WERI-Rb-1 (cell line): Measurements from ENCODE around the gene BRD3OS.

Experiments used
- DNase-seq: peaks from one replicate; pipeline ENCODE4 v3.0.0-alpha.2; 2020
- H3K27ac ChIP-seq: fragments of 250-450 bp; sonication (Bioruptor Pico); 2 replicates; pipeline ENCODE4 v1.5.1; 2020; ENCODE audit warnings: mild to moderate bottlenecking, moderate library complexity
- H3K27me3 ChIP-seq: fragments of 250-450 bp; sonication (Bioruptor Pico); 2 replicates; pipeline ENCODE4 v1.5.1; 2021; ENCODE audit warnings: mild to moderate bottlenecking, low read depth, moderate library complexity; ENCODE audit not compliant: insufficient read depth, severe bottlenecking
- H3K36me3 ChIP-seq: fragments of 250-450 bp; sonication (Bioruptor Pico); 2 replicates; pipeline ENCODE4 v1.5.1; 2020; ENCODE audit warnings: mild to moderate bottlenecking, moderate library complexity
- H3K4me3 ChIP-seq: 2 replicates; pipeline ENCODE4 v1.5.1; 2011; ENCODE audit warnings: low read depth, mild to moderate bottlenecking, control low read depth, low read length
- H3K9me3 ChIP-seq: fragments of 250-450 bp; sonication (Bioruptor Pico); 2 replicates; pipeline ENCODE4 v1.5.1; 2021; ENCODE audit warnings: mild to moderate bottlenecking, moderate library complexity; ENCODE audit not compliant: severe bottlenecking
- TF ChIP-seq, protein P1 (sequence below): IDR thresholded peaks from 2 replicates; pipeline ENCODE4 v1.5.1; 2011; ENCODE audit warnings: low read depth, mild to moderate bottlenecking, control low read depth, inconsistent platforms, low read length

BRD3OS gene

GRCh38 chr9:134063571-134064450, 38.5 kb downstream of the BRD3OS start:
- no peaks in the 10 kb centered on the region for H3K27me3 ChIP-seq
- H3K9me3 ChIP-seq, result no peaks in the 10 kb centered on the region
- TF ChIP-seq, protein P1, sequence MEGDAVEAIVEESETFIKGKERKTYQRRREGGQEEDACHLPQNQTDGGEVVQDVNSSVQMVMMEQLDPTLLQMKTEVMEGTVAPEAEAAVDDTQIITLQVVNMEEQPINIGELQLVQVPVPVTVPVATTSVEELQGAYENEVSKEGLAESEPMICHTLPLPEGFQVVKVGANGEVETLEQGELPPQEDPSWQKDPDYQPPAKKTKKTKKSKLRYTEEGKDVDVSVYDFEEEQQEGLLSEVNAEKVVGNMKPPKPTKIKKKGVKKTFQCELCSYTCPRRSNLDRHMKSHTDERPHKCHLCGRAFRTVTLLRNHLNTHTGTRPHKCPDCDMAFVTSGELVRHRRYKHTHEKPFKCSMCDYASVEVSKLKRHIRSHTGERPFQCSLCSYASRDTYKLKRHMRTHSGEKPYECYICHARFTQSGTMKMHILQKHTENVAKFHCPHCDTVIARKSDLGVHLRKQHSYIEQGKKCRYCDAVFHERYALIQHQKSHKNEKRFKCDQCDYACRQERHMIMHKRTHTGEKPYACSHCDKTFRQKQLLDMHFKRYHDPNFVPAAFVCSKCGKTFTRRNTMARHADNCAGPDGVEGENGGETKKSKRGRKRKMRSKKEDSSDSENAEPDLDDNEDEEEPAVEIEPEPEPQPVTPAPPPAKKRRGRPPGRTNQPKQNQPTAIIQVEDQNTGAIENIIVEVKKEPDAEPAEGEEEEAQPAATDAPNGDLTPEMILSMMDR, result no peak
- no peak overlapping the region for H3K27ac ChIP-seq
- no peak for DNase-seq
- peaks cover 19% of the 10 kb centered on the region for H3K36me3 ChIP-seq
- no peak overlapping the region for H3K4me3 ChIP-seq

- no peaks in the 10 kb centered on the region for H3K27me3 ChIP-seq
- no peak overlapping the region for H3K27ac ChIP-seq
- peaks cover 16% of the 10 kb centered on the region for H3K36me3 ChIP-seq
- H3K4me3 ChIP-seq, result no peak overlapping the region
- H3K9me3 ChIP-seq, result no peaks in the 10 kb centered on the region
- DNase-seq, result no peak
- TF ChIP-seq, protein P1, result no peak
Observed at GRCh38 chr9:134064711-134065110, 39.4 kb downstream of the BRD3OS start.

- no peaks in the 10 kb centered on the region for H3K9me3 ChIP-seq
- DNase-seq, result no peak
- peak overlapping the region; percentile 85 for H3K4me3 ChIP-seq
- no peaks in the 10 kb centered on the region for H3K27me3 ChIP-seq
- H3K27ac ChIP-seq, result no peak overlapping the region; the same call in 1 of the 2 replicates
- H3K36me3 ChIP-seq, result peaks cover 16% of the 10 kb centered on the region
- TF ChIP-seq, protein P1, result no peak
Observed at GRCh38 chr9:134065612-134066419, 40.5 kb downstream of the BRD3OS start.

DNA sequence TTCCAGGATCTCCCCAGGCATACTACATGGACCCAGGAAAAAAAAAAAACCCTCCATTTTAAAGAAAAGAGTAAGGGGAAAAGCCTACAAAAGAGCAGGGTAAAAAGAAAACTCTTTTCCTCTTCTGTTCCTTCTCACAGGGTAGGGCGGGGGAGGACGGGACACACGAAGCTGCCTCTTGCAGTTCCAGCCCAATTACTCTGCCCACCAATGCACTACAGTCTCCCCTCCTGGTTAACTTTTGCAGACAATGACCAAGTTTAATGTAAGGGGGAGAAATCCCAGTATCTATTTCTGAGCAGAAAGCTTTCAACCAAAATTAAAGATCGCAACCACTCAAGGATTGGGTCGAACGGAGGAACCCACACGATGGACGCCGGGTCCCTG, 41.2 kb downstream of the BRD3OS start:
- DNase-seq, result no peak
- TF ChIP-seq, protein P1, result no peak
- H3K27ac ChIP-seq, result peak overlapping the region; percentile 88
- no peaks in the 10 kb centered on the region for H3K27me3 ChIP-seq
- H3K9me3 ChIP-seq, result no peaks in the 10 kb centered on the region
- H3K36me3 ChIP-seq, result peaks cover 16% of the 10 kb centered on the region
- H3K4me3 ChIP-seq, result peak overlapping the region; percentile 85

DNA sequence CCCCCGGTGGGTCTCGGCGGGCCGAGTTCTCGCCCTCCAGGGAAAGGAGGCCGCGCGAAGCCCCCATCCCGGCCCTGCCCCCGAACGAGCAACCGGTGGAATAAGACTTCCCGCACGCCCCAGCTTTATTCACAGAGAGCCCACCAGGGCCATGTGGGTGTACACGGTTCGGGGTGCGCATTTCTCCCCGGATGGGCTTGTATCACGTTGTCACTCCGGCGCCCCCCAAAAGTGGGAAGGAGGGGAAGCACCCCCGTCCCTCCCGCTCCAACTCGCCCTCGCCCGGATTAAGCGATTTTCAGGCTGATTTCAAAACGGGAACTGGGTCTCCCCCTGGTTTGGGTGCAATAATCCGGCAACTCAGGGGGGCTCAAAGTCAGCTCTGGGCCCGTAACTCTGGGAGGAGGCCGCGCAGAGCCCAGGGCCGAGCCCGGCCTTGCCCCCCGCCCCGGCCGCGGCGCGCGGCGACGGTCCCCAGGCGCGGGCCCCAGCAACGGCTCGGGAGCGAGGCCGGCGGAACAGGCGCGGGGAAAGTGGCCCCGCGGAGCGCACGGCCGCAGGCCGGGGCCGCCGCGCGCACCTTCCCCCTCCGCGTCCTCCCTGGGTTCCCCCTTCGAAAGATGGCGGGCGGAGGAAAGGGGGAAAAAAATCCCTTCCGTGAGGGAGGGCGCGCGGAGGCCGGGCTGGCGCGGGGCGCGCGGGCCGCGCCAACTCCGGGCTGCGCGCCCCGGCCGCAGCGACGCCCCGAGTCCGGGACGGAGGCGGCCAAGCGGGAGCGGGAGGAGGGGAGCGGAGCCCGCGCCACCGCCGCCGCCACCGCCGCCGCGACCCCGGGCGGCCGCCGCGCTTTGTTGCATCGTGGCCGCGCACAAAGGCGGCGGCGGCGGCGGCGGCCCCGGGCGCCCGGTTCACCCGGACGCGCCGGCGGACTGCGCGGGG, 41.9 kb downstream of the BRD3OS start:
- no peak for DNase-seq
- Histone ChIP-seq H3K36me3 (peaks cover 16% of the 10 kb centered on the region), H3K27ac (peak overlapping the region; percentile 88), H3K9me3 (no peaks in the 10 kb centered on the region), H3K27me3 (no peaks in the 10 kb centered on the region), H3K4me3 (peak overlapping the region; percentile 85)
- TF ChIP-seq, protein P1, result no peak
